ENCODE measurements around the gene HOXD12. TPM values are rescaled to one million over a fixed set of nuclear protein-coding genes. Genes with fewer than 3 reads are reported as not detected.

HOXD12 gene
- total RNA-seq, 1 experiment from 2014 or later, result 0.27 TPM

DNA sequence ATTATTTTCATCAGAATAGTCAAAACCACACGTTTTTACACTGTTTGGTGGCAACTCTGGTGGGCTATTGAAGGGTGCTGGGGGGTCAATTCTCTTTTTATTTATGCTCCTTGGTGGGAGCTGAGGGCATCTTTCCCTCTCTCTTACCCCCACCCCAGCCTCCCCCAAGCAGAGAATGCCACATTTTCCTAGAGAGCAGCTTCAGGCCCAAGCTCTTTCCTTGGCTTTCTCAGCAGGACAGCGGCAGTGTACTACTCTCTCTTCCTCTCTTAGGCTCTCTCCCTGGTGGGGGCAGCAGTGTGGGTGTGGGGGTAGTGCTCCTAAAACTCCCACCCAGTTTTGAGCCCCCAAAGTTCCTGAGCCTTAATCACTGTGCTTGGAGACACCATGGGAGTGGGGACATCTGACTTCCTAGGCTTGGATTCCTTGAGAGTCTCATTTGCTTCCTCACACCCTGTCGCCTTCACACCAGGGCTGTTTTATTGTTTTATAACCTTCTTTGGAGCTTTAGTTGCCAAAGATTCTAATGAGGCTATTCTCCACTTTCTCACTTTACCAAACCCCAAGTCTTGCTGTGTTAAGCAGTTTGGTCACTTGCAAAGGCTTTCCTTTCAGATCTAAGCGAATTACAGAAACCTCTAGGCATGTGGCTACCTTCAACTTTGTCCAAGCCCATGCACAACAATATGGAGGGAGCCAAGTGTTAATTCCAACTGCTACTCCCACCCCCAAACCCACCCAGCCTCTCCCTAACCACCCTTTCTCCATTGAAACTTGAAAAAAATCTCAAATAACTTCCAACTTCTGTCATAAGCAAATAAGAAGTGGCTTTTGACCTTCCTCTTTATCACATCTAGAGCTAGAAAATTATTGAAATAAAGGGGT is 45.7 kb downstream of the HOXD12 start:
- TF ChIP-seq ELF1 (IDR thresholded peaks at IDR 0.05; ENCODE audit: borderline replicate concordance, low read depth), result no peak
- no peak for TF ChIP-seq FOSL1 (IDR thresholded peaks at IDR 0.05; ENCODE audit: low read depth)
- no peak for TF ChIP-seq CEBPB (IDR thresholded peaks at IDR 0.05; ENCODE audit: low read depth)
- TF ChIP-seq ZNF274 (IDR thresholded peaks at IDR 0.05; ENCODE audit: low read depth, low read length), result no peak
- no peak for TF ChIP-seq SRF (IDR thresholded peaks at IDR 0.05; ENCODE audit: low read depth)
- no peak for TF ChIP-seq POLR2A (IDR thresholded peaks at IDR 0.05; ENCODE audit: borderline replicate concordance, extremely low read depth, insufficient read depth, insufficient read length)
- no peak for TF ChIP-seq TCF7L2 (IDR thresholded peaks at IDR 0.05; ENCODE audit: borderline replicate concordance, extremely low read depth, insufficient read depth, insufficient read length)
- no peak for TF ChIP-seq SIN3A (IDR thresholded peaks at IDR 0.05; ENCODE audit: low read depth)
- no peak for TF ChIP-seq JUND (IDR thresholded peaks at IDR 0.05)
- TF ChIP-seq REST (IDR thresholded peaks at IDR 0.05; ENCODE audit: low read depth), result no peak
- TF ChIP-seq EGR1 (IDR thresholded peaks at IDR 0.05; ENCODE audit: low read depth), result no peak
- POLR2A ChIA-PET, result no interaction called here
- DNase-seq (ENCODE audit: low read depth, low spot score), result no peak
- H3K9me3 ChIP-seq (ENCODE audit: control insufficient read depth in 1 of 2, insufficient read depth in 1 of 2, low read depth in 1 of 2, low read length in 2 of 2), result no peaks in the 10 kb centered on the region
- intact Hi-C loops (cut with micrococcal nuclease), result no loop called here
- H3K36me3 ChIP-seq (ENCODE audit: control insufficient read depth in 1 of 2, insufficient read depth in 2 of 2, low read length in 2 of 2), result no peaks in the 10 kb centered on the region
- H3K4me1 ChIP-seq (ENCODE audit: control insufficient read depth in 1 of 2, insufficient read depth in 2 of 2, low read length in 2 of 2), result peaks cover 0 to 7% of the 10 kb centered on the region in 2 experiments; a peak in 2 of 4 replicates
- H3K9me2 ChIP-seq (ENCODE audit: insufficient read depth), result no peaks in the 10 kb centered on the region
- H3K27me3 ChIP-seq (ENCODE audit: insufficient read depth, low read length), result no peaks in the 10 kb centered on the region
- no peak overlapping the region for H3K9ac ChIP-seq (ENCODE audit: low read length)
- no TSS peak for BruUV-seq (replicated peaks)
- CTCF ChIA-PET, result interaction anchor here (2.1 to 6.5 kb wide), 2 partner anchors 311 to 409 kb away, joined by 8 to 109 read pairs; no protein-coding TSS in a partner anchor
- ATAC-seq, result no peak
- no peak overlapping the region for H3K27ac ChIP-seq (ENCODE audit: low read depth, low read length)
- H3K4me3 ChIP-seq (replicated peaks in 1 of 2; ENCODE audit: low read depth in 1 of 2, low read length in 2 of 2), result no peak overlapping the region
- no peaks in the 10 kb centered on the region for H3K79me2 ChIP-seq (ENCODE audit: insufficient read depth, low read length)
- H2AFZ ChIP-seq (ENCODE audit: low read depth, low read length, poor library complexity, severe bottlenecking), result no peak overlapping the region
- no peak overlapping the region for H3K4me2 ChIP-seq (ENCODE audit: low read length)
- H4K20me1 ChIP-seq (ENCODE audit: insufficient read depth), result no peaks in the 10 kb centered on the region
- RAD21 ChIA-PET (ENCODE audit: low non-redundant PET in 1 of 2, low total read pairs in 2 of 2, uncharacterized antibody in 2 of 2, unreplicated experiment in 2 of 2), result no interaction called here

All from HCT116 (cell line).